Epithelial cell of proximal tubule (primary cell): ENCODE data around the gene GRK3. TPM values are rescaled to one million over a fixed set of nuclear protein-coding genes. Genes with fewer than 3 reads are reported as not detected.

Source experiments
- DNase-seq: peaks from one replicate; pipeline ENCODE4 v3.0.0-alpha.2; 2011; ENCODE audit warnings: low read depth
- H3K4me3 ChIP-seq: 2 replicates; pipeline ENCODE4 v1.5.1; 2011; ENCODE audit warnings: low read depth, mild to moderate bottlenecking, low read length
- total RNA-seq: library from RNA; depleted of rRNA; stranded (reverse); fragments of >200 nt; gene quantifications from 2 replicates; pipeline ENCODE4 v1.2.3, GENCODE V29; 2015
- TF ChIP-seq, protein P1 (sequence below): conservative IDR thresholded peaks from 2 replicates; pipeline ENCODE4 v1.5.1; 2012; ENCODE audit warnings: low read depth, mild to moderate bottlenecking, low read length

GRK3 gene
- total RNA-seq, 1 donor from 2014 or later: 2.0 TPM

DNA sequence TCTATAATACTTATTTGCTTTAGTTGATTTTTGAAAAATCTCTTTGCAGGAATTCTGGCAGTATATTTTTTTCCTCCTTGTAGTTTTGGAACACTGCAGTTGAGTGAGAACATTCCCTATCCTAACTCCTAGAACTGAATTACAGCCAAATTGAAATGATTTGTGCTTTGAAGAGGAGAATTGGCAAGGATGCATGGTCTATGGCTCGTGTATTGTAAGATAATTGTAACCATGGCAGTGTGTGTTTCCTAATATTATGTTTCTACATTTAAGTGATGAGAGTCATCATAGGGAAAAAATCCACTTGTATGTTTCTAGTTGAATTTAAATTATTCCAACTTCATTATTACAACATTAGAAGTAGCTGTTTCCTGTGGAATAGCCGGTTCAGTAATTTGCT is 96.6 kb downstream of the GRK3 start:
- no peak for DNase-seq
- H3K4me3 ChIP-seq: no peak overlapping the region
- TF ChIP-seq, protein P1, sequence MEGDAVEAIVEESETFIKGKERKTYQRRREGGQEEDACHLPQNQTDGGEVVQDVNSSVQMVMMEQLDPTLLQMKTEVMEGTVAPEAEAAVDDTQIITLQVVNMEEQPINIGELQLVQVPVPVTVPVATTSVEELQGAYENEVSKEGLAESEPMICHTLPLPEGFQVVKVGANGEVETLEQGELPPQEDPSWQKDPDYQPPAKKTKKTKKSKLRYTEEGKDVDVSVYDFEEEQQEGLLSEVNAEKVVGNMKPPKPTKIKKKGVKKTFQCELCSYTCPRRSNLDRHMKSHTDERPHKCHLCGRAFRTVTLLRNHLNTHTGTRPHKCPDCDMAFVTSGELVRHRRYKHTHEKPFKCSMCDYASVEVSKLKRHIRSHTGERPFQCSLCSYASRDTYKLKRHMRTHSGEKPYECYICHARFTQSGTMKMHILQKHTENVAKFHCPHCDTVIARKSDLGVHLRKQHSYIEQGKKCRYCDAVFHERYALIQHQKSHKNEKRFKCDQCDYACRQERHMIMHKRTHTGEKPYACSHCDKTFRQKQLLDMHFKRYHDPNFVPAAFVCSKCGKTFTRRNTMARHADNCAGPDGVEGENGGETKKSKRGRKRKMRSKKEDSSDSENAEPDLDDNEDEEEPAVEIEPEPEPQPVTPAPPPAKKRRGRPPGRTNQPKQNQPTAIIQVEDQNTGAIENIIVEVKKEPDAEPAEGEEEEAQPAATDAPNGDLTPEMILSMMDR: no peak

DNA sequence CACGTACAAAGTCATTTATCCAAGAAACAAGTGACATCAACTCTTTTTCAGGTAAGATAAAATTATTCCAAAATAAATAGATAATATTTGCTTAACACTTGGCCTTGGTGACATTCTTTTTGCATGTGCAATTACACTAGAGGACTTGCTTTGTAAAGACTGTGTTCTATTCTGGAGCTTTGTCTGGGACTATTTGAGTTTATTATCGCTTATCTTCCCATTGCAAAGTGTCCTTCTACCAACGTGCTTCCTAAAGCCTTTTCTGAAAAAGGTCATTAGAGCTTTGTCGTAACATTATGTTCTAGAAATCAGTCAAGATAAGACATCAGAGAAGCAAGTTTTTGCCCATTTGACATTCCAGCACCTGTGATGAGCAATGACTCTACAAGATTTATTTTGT is 99.2 kb downstream of the GRK3 start:
- TF ChIP-seq, protein P1: no peak
- no peak for DNase-seq
- H3K4me3 ChIP-seq: no peak overlapping the region

DNA sequence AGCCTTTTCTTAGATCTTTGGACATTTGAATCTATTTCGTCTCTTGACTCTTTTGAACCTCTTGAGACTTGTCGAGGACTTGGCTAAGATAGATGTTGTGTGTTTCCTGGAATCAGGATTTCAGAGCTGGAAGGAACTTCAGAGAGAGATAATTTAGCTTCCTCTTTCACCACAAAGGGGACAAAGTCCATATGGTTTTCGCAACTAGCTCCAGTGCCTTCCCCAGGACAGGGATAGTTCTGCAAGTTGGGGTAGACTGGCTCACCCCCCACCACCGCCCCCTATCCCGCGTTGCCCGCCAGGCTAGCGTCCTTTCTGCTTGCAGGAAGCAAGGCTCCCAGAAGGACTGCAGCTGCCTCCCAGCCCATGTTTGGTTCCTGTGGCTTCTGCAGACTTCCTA is 101.8 kb downstream of the GRK3 start:
- no peak overlapping the region for H3K4me3 ChIP-seq
- no peak for DNase-seq
- TF ChIP-seq, protein P1: no peak

DNA sequence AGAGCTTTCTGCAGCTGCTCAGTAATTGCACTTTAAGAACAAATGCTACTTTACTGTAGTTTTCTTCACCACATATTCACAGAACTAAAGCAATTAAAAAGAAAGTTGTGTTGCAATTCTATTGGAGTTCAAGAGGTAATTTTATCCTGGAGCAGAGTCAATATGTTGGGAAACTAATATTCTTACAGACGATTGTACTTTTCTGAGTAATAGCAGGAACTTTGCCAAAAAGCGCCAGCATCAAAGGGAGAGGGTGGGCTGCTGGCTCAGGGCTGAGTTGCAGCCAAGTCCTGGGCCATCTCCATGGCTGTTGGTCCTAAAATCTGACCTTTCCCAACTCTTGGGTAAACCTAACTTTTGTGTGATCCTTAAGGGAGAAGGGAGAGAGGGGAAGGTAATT is 104.0 kb downstream of the GRK3 start:
- H3K4me3 ChIP-seq: no peak overlapping the region
- TF ChIP-seq, protein P1: no peak
- no peak for DNase-seq

DNA sequence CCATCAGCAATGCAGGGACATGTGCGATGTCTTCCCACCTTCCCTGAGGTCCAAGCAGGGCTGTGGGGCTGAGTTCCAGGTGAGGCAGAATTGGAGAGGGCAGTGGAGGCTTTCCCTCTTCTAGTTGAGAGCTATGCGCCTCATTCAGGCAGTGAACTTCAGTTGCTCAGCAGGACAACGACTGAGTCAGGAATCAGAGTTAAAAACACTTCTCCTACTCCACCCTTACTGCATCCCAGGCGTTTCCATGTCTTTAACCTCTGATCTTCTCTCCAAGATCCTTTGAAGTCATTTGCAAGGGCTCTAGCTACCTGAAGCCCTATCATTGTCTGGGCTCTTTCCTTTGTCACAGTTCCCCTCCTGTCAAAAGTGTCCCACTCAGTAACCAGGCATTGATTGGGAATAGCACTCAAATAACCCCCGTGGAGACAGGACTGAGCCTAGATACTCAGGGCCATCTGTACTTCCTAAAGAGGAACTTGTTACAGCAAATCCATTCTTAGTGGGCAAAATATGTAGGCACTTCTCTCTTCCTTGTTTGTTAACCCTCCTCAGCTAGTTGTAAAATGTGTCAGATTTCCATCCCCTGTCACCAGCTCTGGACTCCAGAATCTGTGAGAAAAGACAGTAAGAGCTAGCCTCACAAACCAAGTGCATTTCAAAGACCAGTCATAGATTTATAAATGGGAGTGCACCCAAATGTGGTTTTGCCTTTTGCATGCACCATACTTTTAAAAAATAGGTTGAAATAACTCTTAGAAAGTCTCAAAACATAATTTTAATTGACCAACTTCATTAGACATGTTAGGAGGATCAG is 105.0 kb downstream of the GRK3 start:
- no peak for DNase-seq
- no peak overlapping the region for H3K4me3 ChIP-seq
- TF ChIP-seq, protein P1: no peak

DNA sequence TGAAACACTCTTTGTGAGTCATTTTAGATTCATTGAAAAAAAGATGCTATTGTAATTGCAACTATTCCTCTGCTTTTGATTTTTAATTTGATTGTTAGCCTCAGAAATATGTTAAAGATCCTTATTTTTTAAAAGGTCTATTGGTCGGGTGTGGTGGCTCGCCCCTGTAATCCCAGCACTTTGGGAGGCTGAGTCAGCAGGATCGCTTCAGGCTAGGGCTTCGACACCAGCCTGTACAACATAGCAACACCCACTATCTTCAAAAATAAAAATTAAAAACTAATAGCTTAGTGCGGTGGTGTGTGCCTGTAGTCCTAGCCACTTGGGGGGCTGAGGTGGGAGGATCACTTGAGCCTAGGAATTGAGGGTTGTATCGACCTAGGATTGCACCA is 105.6 kb downstream of the GRK3 start:
- TF ChIP-seq, protein P1: no peak
- no peak overlapping the region for H3K4me3 ChIP-seq
- DNase-seq: no peak
